H1 (cell line): ENCODE data around the gene PCDH9. TPM values are rescaled to one million over a fixed set of nuclear protein-coding genes. Genes with fewer than 3 reads are reported as not detected.

ENCODE experiments used
- CTCF ChIA-PET: fragments of 300-600 bp; sonication (Branson Sonifier 250); formaldehyde crosslinking; loops from one replicate; lab custom pipeline; 2021; ENCODE audit not compliant: partially characterized antibody; lab: Charles Lee
- POLR2A ChIA-PET: fragments of 300-600 bp; sonication (Branson Sonifier 250); formaldehyde crosslinking; loops from one replicate; lab custom pipeline; 2021; ENCODE audit warnings: inconsistent platforms; ENCODE audit not compliant: partially characterized antibody; lab: Charles Lee
- DNase-seq, 2 experiments: peaks; one replicate each; pipeline versions ENCODE4 v3.0.0 to v3.0.0-alpha.2; 2010 to 2022; ENCODE audit warnings: low spot score in 2 of 2, low read depth in 1 of 2, mixed read lengths in 1 of 2
- FAIRE-seq: peaks from 2 replicates; lab custom pipeline; 2011; peaks lifted over from hg19 to GRCh38; lab: Jason Lieb, UNC
- H2AFZ ChIP-seq: 2 replicates; pipeline ENCODE4 v1.8.1; 2012; ENCODE audit warnings: low read length, inconsistent platforms
- H2AK5ac ChIP-seq: 2 replicates; pipeline ENCODE4 v1.6.1; 2013; ENCODE audit warnings: low read depth, low read length
- H2BK120ac ChIP-seq: replicated peaks from 2 replicates; pipeline ENCODE3; 2013; ENCODE audit warnings: low read depth, low read length, inconsistent platforms
- H2BK12ac ChIP-seq: 2 replicates; pipeline ENCODE4 v1.6.1; 2013; ENCODE audit warnings: low read depth, low read length
- H2BK15ac ChIP-seq: 2 replicates; pipeline ENCODE4 v1.6.1; 2013; ENCODE audit warnings: low read length
- H2BK20ac ChIP-seq: 2 replicates; pipeline ENCODE4 v1.6.1; 2013; ENCODE audit warnings: low read length
- H2BK5ac ChIP-seq: 2 replicates; pipeline ENCODE4 v1.6.1; 2013; ENCODE audit warnings: low read depth, low read length
- H3K14ac ChIP-seq: 2 replicates; pipeline ENCODE4 v1.6.1; 2013; ENCODE audit warnings: inconsistent platforms; ENCODE audit not compliant: insufficient read length
- H3K18ac ChIP-seq: 2 replicates; pipeline ENCODE4 v1.6.1; 2013; ENCODE audit warnings: low read length; ENCODE audit errors: extremely low read depth
- H3K23ac ChIP-seq: 2 replicates; pipeline ENCODE4 v1.6.1; 2013; ENCODE audit warnings: inconsistent platforms; ENCODE audit not compliant: insufficient read length
- H3K23me2 ChIP-seq: 2 replicates; pipeline ENCODE4 v1.6.1; 2013; ENCODE audit warnings: low read depth, low read length
- H3K27ac ChIP-seq: 2 replicates; pipeline ENCODE4 v1.6.1; 2011; ENCODE audit warnings: low read depth, low read length, inconsistent platforms
- H3K27me3 ChIP-seq, 4 experiments: replicated peaks in 1 of 4; 1 replicate in 1 of 4; 2 replicates in 3 of 4; pipeline versions ENCODE4 v1.6.1 to v1.8.1; 2011 to 2013; ENCODE audit warnings: low read length in 3 of 4, mild to moderate bottlenecking in 3 of 4, inconsistent platforms in 2 of 4, mixed read lengths in 2 of 4, moderate library complexity in 1 of 4; ENCODE audit not compliant: control insufficient read depth in 3 of 4, insufficient read depth in 3 of 4; ENCODE audit errors: extremely low read depth in 1 of 4
- H3K36me3 ChIP-seq, 4 experiments: 2 replicates each; pipeline versions ENCODE4 v1.6.1 to v1.8.1; 2011 to 2013; ENCODE audit warnings: mild to moderate bottlenecking in 4 of 4, low read length in 3 of 4, moderate library complexity in 2 of 4, control low read depth in 1 of 4, inconsistent platforms in 1 of 4; ENCODE audit not compliant: insufficient read depth in 4 of 4, control insufficient read depth in 2 of 4
- H3K4ac ChIP-seq: replicated peaks from 2 replicates; pipeline ENCODE3; 2013; ENCODE audit warnings: low read length, low read depth, mixed read lengths, inconsistent platforms; ENCODE audit not compliant: insufficient read length
- H3K4me1 ChIP-seq, 4 experiments: replicated peaks in 1 of 4; 1 replicate in 1 of 4; 2 replicates in 3 of 4; pipeline versions ENCODE4 v1.6.1 to v1.8.1; 2011 to 2013; ENCODE audit warnings: low read length in 3 of 4, inconsistent platforms in 2 of 4, mixed read lengths in 1 of 4; ENCODE audit not compliant: insufficient read depth in 4 of 4, control insufficient read depth in 3 of 4
- H3K4me2 ChIP-seq, 2 experiments: 2 replicates each; pipeline versions ENCODE4 v1.6.1 to v1.8.1; 2011 to 2013; ENCODE audit warnings: low read depth in 2 of 2, low read length in 2 of 2, control low read depth in 1 of 2, inconsistent platforms in 1 of 2, mild to moderate bottlenecking in 1 of 2; ENCODE audit not compliant: insufficient read depth in 1 of 2
- H3K4me3 ChIP-seq, 4 experiments: fragments of 200-600, 300-600 bp in 1 of 4; sonication (generic), shearing (Covaris generic), sonication (Bioruptor Twin) in 1 of 4; 2 replicates each; pipeline versions ENCODE4 v1.5.1 to v1.8.1; 2011 to 2016; ENCODE audit warnings: low read length in 4 of 4, low read depth in 3 of 4, control low read depth in 2 of 4, inconsistent platforms in 2 of 4, mild to moderate bottlenecking in 2 of 4, mixed read lengths in 1 of 4, moderate library complexity in 1 of 4; ENCODE audit not compliant: insufficient read depth in 2 of 4; ENCODE audit errors: extremely low read depth in 1 of 4
- H3K56ac ChIP-seq: replicated peaks from 2 replicates; pipeline ENCODE3; 2013; ENCODE audit warnings: low read depth, mild to moderate bottlenecking, mixed read lengths, low read length, inconsistent platforms; ENCODE audit not compliant: insufficient read length
- H3K79me1 ChIP-seq: 2 replicates; pipeline ENCODE4 v1.6.1; 2013; ENCODE audit warnings: low read depth, low read length, control low read depth
- H3K79me2 ChIP-seq, 2 experiments: 2 replicates each; pipeline versions ENCODE4 v1.6.1 to v1.8.1; 2012 to 2013; ENCODE audit warnings: low read length in 2 of 2, mild to moderate bottlenecking in 2 of 2, inconsistent platforms in 1 of 2; ENCODE audit not compliant: insufficient read depth in 2 of 2, control insufficient read depth in 1 of 2
- H3K9ac ChIP-seq, 4 experiments: replicated peaks in 1 of 4; 1 replicate in 1 of 4; 2 replicates in 3 of 4; pipeline versions ENCODE4 v1.6.1 to v1.8.1; 2011 to 2013; ENCODE audit warnings: low read depth in 3 of 4, low read length in 3 of 4, control low read depth in 2 of 4, mild to moderate bottlenecking in 2 of 4, moderate library complexity in 2 of 4, inconsistent platforms in 1 of 4; ENCODE audit errors: extremely low read depth in 1 of 4
- H3K9me3 ChIP-seq, 2 experiments: 2 replicates each; pipeline versions ENCODE4 v1.6.1 to v1.8.1; 2012 to 2013; ENCODE audit warnings: mild to moderate bottlenecking in 2 of 2, moderate library complexity in 2 of 2, control low read depth in 1 of 2, inconsistent platforms in 1 of 2, low read depth in 1 of 2, low read length in 1 of 2, mixed read lengths in 1 of 2; ENCODE audit not compliant: insufficient read depth in 2 of 2
- H4K20me1 ChIP-seq, 2 experiments: replicated peaks in 1 of 2; 2 replicates each; pipeline versions ENCODE3 to v1.8.1; 2011 to 2013; ENCODE audit warnings: inconsistent platforms in 2 of 2, low read length in 2 of 2, mild to moderate bottlenecking in 1 of 2; ENCODE audit not compliant: insufficient read depth in 2 of 2, control insufficient read depth in 1 of 2
- H4K5ac ChIP-seq: 2 replicates; pipeline ENCODE4 v1.6.1; 2013; ENCODE audit warnings: low read length, low read depth, mixed read lengths, inconsistent platforms; ENCODE audit not compliant: insufficient read length
- H4K8ac ChIP-seq: 2 replicates; pipeline ENCODE4 v1.8.0; 2013; ENCODE audit warnings: mild to moderate bottlenecking, moderate library complexity, low read length, inconsistent platforms; ENCODE audit not compliant: insufficient read depth; ENCODE audit errors: extremely low read depth
- H4K91ac ChIP-seq: replicated peaks from 2 replicates; pipeline ENCODE3; 2013; ENCODE audit warnings: low read length, mixed read lengths, inconsistent platforms; ENCODE audit not compliant: insufficient read length
- CEBPB ChIP-seq: IDR thresholded peaks from 2 replicates; pipeline ENCODE4 v1.6.1; 2012; ENCODE audit warnings: low read depth, low read length
- EP300 ChIP-seq, 2 experiments: IDR thresholded peaks; 1 replicate in 1 of 2; 2 replicates in 1 of 2; pipeline ENCODE4 v1.6.1; 2011 to 2012; ENCODE audit warnings: low read depth in 2 of 2, low read length in 2 of 2, mild to moderate bottlenecking in 2 of 2, borderline replicate concordance in 1 of 2, inconsistent platforms in 1 of 2, moderate library complexity in 1 of 2
- GTF2F1 ChIP-seq: IDR thresholded peaks from 2 replicates; pipeline ENCODE4 v1.6.1; 2012; ENCODE audit warnings: low read depth, low read length, improper control_type of control experiment, borderline replicate concordance
- NRF1 ChIP-seq: IDR thresholded peaks from 2 replicates; pipeline ENCODE4 v1.6.1; 2011; ENCODE audit warnings: mild to moderate bottlenecking, low read depth, low read length, improper control_type of control experiment
- PHF8 ChIP-seq: fragments of 200-600 bp; sonication (generic); conservative IDR thresholded peaks from 2 replicates; pipeline ENCODE4 v1.7.1; 2012; ENCODE audit warnings: low read depth, mild to moderate bottlenecking, inconsistent platforms, low read length, moderate library complexity
- SP2 ChIP-seq: IDR thresholded peaks from 2 replicates; pipeline ENCODE4 v1.6.1; 2012; ENCODE audit warnings: mild to moderate bottlenecking, low read length, inconsistent platforms
- TEAD4 ChIP-seq: IDR thresholded peaks from 2 replicates; pipeline ENCODE4 v1.6.1; 2012; ENCODE audit warnings: low read depth, low read length, inconsistent platforms, mixed read lengths
- WGBS, 2 experiments: shearing (Covaris generic) in 1 of 2; methylation state at CpG; one replicate each; pipeline versions ENCODE4 v1.1.6 to v1.1.7; 2013 to 2015; ENCODE audit warnings: low lambda C conversion rate in 2 of 2, mixed read lengths in 2 of 2, inconsistent platforms in 1 of 2, low coverage in 1 of 2, missing lambda C conversion rate in 1 of 2; ENCODE audit not compliant: insufficient replicate concordance in 2 of 2, insufficient coverage in 1 of 2, insufficient read length in 1 of 2; ENCODE audit errors: extremely low coverage in 1 of 2, missing lambda C conversion rate in 1 of 2; 5-methylcytosine and 5-hydroxymethylcytosine counted together
- polyA plus RNA-seq, 7 experiments: library from polyadenylated mRNA; depleted of rRNA in 3 of 7; stranded (reverse) in 5 of 7; unstranded in 2 of 7; fragments of >200 nt in 5 of 7; fragments of 200-250 nt in 2 of 7; gene quantifications; 1 replicate in 5 of 7; 2 replicates in 1 of 7; 4 replicates in 1 of 7; pipeline versions ENCODE4 v1.2.1 to v1.2.3, GENCODE V29; 2011 to 2013; ENCODE audit warnings: missing spikeins in 2 of 7, mixed read lengths in 2 of 7
- total RNA-seq: library from RNA; stranded (reverse); fragmentation: NEBNext Ultra II Directional; extraction: Animal tissue kit (Norgen Biotek cat#: 25700); gene quantifications from 2 replicates; pipeline ENCODE4 v1.2.1, GENCODE V29; 2021

PCDH9 gene
- total and polyA plus RNA-seq, 2 of the 8 experiments (the other 6 are each of a cell fraction or from before 2014, with no cell fraction given) = 0.12 to 0.60 TPM

GRCh38 chr13:66981912-66982311, 248.2 kb downstream of the PCDH9 start:
- H3K23me2 ChIP-seq = no peaks in the 10 kb centered on the region
- H3K36me3 ChIP-seq = no peaks in the 10 kb centered on the region
- no peak overlapping the region for H2BK20ac ChIP-seq
- H2AFZ ChIP-seq = no peak overlapping the region
- CTCF ChIA-PET = interaction anchor here (1.1 kb wide), 1 partner anchor 267 kb away, joined by 3 read pairs; no protein-coding TSS in a partner anchor
- H4K8ac ChIP-seq = no peak overlapping the region
- POLR2A ChIA-PET = no interaction called here
- no peaks in the 10 kb centered on the region for H4K20me1 ChIP-seq
- H3K4ac ChIP-seq = no peak overlapping the region
- no peak overlapping the region for H3K14ac ChIP-seq
- no peaks in the 10 kb centered on the region for H3K79me1 ChIP-seq
- no peak overlapping the region for H3K4me2 ChIP-seq
- H3K4me3 ChIP-seq = no peak overlapping the region
- H3K9me3 ChIP-seq = no peaks in the 10 kb centered on the region
- no peaks in the 10 kb centered on the region for H3K4me1 ChIP-seq
- no peak overlapping the region for H3K23ac ChIP-seq
- no peak overlapping the region for H4K5ac ChIP-seq
- WGBS, 2 experiments = 92% methylated on average over 7 of the region's 7 CpGs; no CpG with 5 or more reads in 1 of the 2 experiments
- H3K27ac ChIP-seq = no peak overlapping the region
- no peak overlapping the region for H2BK5ac ChIP-seq
- TF ChIP-seq CEBPB = no peak
- no peak for TF ChIP-seq SP2
- TF ChIP-seq GTF2F1 = no peak
- no peak for TF ChIP-seq PHF8
- no peak for TF ChIP-seq EP300 (IDR thresholded peaks at IDR 0.05; ENCODE audit: borderline replicate concordance in 1 of 2, low read depth in 2 of 2, low read length in 2 of 2)
- TF ChIP-seq NRF1 = no peak
- TF ChIP-seq TEAD4 = no peak
- H2BK15ac ChIP-seq = no peak overlapping the region
- DNase-seq (no peak), FAIRE-seq (no peak)
- no peak overlapping the region for H2BK120ac ChIP-seq
- no peak overlapping the region for H3K18ac ChIP-seq
- no peaks in the 10 kb centered on the region for H3K27me3 ChIP-seq
- no peak overlapping the region for H3K56ac ChIP-seq
- no peak overlapping the region for H4K91ac ChIP-seq
- H2AK5ac ChIP-seq = no peak overlapping the region
- H2BK12ac ChIP-seq = no peak overlapping the region
- no peak overlapping the region for H3K9ac ChIP-seq
- no peaks in the 10 kb centered on the region for H3K79me2 ChIP-seq
